ENCODE results near the gene SFRP2.

GRCh38 chr4:153759407-153760316, 29.2 kb downstream of the SFRP2 start, which contains the start of gene RNF175:
- TF ChIP-seq CTCF (IDR thresholded peaks at IDR 0.05; ENCODE audit: insufficient read depth, low read length, poor library complexity, severe bottlenecking) (no peak), EZH2phosphoT487 (conservative IDR thresholded peaks at IDR 0.05; ENCODE audit: low read length) (no peak)
